ENCODE measurements around the gene ZFYVE28.

ZFYVE28 gene

DNA sequence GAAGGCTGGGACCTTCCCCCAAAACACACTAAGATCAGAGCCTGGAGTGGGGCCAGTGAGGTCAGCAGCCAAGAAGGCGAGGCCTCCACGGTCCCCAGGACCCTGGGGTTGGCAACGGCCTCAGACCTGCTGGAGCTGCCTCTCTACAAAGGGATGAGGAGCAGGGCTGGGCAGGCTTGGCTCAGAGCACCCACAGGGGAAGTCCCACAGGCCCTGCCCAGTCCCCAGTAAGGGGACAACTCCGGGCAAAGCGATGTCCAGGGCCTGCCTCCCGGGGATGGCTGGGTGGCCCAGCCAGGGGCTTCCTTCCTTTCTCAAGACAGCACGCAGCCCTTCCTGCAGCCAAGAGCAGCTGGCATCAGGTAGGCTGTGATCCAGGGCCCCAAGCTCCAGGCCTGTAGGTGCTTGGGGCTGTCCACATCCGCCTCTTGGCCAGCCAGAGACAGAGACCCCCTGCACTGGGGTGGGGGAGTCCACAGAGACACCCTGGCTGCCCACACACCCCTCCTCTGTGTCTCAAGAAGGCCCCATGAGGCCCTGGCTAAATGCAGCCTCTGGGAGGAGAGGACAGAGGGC is 162.2 kb downstream of the ZFYVE28 start:
- DNase-seq, result no peak

DNA sequence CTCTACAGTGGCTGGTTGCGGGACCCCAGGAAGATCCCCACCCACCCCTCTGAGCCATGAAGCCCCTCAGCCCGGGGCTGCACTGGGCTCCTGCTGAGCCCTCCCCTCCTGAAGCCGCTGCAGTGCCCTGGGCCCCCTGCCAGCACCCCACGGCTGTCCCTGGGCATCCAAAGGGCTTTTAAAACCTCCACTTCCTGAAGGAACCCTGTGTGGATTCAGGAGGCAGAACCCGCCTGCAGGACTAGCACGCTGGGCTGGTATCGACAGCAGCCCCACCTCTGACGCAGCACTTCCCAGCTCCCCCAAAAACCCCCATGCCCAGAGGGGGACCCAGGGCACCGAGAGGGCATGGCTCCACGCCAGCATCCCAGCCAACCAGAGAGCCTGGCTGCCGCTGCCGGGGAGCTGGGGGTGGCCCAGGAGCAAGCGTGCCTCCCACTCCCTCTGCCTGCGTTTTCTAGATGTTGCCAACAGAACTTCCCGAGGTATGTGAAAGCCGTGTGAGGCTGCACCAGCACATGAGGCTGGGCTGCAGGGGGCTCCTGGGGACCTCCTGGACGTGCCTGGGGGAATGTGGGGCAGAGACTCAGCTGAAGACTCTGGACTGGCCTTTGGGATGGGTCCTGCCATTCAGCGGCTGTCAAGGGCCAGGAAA is 162.8 kb downstream of the ZFYVE28 start:
- no peak for DNase-seq

DNA sequence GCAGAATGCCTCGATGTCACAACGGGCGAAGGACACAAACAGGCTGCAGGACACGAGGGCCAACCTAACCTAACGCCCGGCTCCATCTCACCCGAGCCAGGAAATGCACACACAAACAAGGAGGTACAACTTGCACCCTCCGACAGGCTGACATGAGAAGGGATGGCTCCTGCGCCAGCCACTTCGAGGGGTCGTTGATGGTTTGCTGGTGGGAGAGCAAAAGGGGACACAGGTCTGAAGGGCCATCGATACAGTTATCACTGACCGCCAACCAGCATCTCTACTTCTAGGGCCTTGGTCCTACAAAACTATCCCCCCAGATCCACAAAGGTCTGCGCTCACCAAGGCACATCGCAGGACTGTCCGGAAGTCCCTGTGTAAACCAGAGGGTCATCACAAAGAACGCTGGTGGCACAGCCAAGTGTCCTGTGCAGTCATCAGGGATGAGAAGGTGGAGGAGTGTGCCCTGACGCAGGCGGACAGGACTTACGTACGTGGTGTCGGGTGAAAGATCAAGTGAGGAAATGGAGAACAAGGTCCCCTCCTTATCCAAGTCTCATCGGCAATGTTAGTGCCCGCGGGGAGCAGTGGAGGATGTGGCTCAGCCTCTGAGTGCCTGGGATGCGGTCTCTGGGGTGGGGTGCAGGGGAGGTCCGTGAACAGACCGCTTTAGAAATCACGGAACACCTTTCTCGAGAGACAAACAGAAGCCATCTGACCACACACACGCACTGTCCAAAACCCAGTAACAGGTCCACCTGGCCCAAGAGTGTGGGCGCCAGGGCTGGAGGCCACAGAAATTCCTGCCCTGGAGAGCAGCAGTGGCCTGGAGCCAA is 163.6 kb downstream of the ZFYVE28 start:
- DNase-seq, result no peak

DNA sequence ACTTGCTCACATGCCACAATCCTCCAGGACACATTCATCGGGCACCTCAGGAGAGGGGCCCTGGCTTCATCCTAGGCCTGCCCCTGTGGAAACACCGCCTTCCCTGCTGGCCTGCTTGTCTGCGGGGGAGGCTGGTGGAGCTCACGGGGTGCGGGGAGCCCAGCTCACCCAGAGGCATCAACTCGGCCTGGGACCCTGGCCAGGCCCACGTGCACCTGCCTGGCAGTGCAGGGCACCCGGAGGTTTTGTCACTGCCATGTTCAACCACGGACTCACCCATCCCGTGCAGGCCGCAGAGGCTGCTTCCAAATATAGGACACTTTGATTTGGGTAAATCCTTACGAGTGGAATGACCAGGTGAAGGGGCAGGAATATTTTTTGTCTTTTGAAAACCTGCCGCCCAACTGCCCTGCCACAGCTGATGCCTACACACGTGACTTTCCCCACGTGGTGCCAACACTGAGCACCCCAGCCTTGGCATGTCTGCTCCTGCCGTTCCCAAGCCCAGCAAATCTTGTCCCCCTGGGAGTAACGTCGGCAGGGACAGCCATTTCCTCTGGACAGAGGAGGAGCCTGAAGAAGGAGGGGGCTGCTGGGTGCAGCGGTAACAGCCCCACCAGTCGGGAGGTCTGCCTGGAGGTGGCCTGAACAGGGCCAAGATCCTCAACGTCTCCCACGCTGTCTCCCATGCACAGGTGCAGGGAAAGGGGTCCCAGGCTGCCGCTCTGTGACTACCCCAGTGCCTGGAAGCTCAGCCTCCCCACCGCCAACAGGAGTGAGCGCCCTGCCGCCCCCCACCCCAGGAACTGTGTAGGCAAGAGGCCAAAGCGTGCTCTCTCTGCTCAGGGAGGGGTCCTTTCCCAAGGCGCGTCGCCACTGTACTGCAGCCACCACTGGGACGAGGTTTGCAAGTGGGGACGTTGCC is 165.0 kb downstream of the ZFYVE28 start:
- DNase-seq, result no peak

DNA sequence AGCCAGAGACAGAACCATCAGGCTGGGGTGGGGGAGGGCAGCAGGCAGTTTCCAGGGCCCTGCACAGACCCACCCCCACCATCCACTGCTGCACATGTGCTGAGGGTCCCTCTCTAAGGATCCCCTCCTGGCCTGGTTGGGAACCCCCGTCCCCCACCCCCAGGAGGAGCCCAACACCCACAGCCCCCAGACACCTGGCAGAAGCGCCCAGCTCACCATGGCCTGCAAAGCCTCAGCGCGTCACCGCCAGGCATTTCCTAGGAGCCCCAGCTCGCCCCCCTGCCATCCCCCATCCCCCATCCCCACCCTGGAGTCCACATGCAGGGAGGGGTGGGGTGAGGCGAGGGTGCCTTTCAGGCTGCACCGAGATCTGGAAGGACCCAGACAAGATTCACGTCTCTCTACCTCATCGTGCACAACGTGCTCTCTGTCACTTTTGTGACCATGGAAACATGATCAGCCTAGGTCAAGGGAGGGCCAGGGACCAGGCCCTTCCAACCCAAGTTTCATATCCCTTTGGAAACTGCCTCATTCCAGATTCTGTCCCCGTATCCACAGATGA is 165.8 kb downstream of the ZFYVE28 start:
- DNase-seq, result no peak

DNA sequence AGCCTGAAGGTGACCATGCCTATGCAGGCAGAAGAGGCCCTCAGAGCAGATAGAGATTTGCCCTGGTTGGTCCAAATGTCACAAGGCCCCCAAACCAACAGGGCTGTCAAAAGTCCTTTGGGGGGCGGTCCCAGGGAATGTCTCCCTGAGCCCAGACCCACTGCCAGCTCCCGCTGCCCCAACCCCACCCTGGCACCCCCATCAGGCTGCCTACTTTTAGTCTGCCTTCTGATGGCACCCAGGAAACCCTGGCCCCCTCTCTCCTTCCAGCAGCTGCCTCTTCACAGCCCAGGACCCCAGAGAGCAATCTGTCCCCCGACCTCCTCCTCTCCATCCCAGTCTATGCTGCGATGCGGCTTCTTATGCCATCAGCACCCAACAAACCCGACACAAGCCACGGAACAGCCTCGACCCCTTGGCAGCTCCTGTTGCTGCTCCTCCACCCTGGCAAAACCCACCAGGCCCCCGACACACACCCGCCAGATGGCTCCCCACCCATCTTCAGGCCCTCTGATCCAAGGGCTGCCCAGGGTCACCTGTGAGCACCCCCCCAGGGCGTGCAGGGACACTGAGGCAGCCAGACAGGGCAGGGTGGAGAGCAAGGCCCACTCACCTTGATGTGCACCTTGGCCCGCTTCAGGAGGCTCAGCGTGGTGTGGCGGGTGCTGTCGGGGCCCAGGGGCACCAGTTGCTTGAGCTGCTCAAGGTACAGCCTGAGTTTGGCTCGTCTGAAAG is 166.5 kb downstream of the ZFYVE28 start:
- DNase-seq, result no peak

DNA sequence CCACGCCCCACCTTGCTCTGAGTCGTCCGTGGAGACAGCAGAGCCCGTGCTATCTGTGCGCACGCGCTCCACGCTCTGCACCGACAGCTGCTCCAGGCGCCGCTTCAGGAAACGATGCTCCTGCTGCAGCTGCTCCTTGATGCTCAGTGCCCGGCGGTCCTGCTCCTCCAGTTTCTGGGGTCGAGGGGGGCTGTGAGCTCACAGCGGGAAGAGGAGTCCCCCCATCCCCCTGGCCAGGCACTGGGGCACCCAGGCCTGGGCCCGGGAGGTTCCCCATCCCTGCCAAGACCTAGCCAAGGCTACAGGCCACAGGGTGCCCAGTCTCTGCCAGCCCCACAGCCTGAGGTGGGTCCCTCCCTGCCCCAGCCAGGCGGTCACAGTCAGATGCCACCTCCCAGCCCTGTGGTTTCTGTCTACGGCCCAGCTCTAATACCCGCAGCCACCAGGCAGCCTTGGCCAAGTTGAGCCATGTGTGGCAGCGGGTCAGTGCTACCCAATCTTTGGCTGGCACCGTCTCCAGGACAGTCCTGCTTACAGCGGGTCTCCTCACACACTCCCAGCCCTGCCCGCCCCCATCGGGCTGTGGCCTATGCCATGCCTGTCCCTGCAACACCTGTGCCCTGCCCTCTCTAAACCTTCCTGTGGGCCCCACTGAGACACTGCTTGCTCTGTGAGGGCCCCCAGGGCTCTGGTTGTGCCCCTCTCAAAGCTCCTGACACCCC is 167.2 kb downstream of the ZFYVE28 start:
- no peak for DNase-seq

DNA sequence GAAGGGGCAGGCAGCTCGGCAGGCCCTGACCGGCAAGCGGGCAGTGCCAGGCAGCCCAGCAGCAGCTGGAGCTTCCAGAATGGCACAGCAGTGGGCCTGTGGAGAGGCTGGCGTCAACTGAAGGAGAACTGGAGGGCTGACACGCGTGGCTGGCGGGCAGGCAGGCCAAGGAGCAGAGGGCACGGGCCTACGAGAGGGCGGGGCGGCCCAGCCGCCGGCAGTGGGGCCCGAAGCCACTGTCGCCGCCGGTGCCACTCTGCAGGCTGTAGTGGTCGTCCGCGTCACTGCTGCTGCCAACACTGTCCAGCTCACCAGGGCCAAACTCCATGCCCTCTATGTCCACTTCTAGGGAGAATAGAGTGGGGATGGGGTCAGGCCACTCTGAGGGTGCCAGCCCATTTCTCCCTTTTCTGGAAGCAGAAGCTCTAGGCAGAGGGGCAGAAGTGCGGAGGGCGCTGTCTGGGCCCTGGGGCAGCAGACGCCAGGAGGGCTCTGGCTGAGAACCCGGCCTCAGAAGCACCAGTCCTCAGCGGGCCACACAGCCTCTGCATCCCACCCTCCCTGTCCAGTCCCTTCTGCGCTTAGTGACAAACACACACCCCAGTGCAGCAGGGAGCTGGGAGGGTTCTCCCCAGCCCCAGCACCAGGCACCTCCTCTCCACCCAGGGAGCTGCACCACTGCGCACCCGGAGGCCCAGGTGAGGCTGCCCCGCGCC is 167.9 kb downstream of the ZFYVE28 start:
- no peak for DNase-seq

DNA sequence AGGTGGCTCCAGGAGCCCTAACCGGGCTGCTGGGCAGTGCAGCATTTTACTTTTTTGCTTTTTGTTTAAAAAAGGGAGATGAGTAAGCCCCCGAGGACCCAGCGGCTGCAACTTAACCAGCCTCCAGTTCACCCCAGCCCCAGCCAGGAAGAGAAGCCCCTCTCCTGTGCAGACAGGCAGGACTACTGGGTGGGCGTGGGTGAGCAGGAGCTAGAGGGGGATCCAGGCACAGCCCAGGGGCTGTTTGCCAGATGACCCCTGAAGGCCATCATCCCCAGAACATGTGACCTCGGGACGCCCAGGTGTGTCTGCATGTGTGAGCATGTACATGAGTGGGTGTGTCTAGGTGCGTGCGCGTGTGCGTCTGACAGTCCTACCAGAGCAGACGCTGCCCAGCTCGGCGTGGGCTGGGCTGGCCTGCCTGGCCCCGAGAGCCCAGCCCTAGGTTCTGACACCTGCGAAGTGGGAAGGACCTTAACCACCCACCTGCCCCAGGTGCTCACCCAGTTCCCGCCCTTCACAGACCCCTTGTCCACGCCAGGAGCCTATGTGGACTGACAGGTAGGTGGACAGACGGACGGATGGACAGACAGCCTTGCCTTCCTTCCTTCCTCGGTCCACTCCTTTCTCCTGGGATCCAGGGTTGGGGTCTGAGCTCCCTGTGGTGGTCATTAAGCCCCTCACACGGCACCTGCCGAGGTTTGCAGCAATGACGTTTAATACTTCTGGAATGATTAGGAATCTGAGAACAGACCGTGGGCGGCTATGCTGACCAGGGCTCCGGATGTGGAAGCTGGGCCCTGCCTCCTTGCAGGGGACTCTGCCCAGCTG is 168.7 kb downstream of the ZFYVE28 start:
- DNase-seq, result no peak

DNA sequence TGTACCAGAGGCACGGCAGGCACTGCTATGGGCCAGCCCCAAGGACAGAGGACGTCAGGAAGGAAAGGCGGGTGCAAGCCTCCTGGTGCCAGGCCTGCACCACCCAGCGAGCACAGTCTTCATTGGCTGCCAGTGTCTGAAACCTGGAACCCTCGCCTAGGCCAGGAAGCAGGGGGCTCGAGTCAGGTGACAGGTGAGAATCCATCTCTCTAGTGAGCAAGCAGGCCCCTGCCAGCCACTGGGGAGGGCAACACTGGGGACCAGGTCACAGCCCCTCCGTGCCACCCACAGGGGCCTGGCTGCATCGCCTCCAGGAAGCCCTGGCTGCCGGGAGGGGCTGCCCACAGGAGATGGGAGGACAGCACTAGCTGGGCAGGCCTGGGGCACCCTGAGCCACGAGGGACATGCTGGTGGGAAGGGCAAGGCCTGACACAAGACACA is 169.6 kb downstream of the ZFYVE28 start:
- DNase-seq, result no peak

DNA sequence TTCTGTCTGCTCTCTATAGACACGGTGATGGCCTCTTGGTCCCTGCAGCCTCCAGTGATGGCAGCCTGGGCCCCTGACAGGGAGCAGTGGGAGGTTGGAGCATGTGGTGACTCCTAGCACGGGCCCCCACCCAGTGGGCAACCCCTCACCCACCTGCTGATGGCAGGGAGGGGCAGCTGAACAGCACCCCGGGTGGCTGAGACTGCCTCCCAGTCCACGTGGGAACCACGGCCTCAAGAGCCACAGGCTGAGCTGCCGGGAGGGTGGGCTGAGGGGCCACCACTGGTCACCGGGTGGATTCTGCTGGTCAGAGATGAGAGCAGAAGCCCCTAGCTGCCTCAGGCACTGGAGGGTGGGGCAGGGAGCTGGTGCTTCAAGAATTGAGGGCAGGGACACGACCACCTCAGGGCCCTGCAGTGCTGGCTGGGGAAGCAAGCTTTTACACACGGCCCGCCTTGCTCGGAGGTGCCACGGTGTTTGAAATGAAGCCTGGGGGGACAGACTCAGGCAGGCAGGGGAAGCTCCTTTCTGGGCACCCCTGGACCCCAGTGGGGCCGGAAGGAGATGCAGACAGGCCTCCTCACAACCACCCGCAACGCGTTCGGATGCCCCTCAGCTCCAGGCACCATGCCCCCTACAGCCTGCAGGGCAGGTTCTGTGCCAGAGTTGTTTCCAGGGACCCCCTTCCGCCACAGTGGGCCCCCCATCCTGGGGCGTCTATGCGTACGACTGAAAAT is 170.2 kb downstream of the ZFYVE28 start:
- no peak for DNase-seq

DNA sequence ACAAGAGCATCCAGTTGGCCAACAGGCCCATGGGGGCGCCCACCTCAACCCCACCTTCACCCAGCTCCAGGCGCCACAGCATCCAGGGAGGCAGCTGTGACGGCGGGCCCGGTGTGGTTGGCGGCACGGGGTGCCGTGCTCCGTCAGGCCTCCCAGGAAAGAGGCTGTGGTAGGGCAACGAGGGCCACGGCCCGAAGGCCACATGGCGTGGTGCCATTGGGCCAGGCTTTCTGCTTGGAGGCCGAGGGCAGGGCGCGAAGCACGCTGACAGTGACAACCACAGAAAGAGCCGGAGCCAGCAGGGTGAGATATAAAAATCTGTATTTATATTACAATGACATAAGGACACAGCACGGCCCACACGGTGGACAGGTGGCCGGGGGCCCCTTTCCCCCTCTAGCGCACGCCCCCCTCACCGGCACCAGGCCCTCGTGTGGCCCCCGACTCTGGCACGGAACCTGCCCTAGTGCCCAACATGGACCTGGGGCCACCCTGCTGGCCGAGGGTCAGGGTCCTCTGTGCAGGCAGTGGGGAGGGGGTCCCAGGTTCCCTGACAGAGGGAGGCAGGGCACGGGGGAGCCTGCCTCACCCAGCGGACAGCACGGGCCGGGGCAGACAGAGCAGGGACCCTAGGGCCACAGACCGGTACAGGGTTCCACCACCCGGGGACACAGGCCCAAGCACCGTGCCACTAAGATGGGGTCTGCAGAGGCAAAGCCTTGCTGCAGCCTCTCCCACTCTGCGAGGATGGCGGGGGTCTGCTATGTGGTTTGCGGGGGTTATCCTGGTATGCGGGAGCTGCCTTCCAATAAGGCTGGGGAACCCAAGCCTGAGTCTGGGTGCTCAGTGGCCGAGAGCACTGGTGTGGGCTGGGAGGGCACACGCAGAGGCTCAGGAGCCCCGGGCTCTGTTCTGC is 171.1 kb downstream of the ZFYVE28 start:
- DNase-seq, result no peak

DNA sequence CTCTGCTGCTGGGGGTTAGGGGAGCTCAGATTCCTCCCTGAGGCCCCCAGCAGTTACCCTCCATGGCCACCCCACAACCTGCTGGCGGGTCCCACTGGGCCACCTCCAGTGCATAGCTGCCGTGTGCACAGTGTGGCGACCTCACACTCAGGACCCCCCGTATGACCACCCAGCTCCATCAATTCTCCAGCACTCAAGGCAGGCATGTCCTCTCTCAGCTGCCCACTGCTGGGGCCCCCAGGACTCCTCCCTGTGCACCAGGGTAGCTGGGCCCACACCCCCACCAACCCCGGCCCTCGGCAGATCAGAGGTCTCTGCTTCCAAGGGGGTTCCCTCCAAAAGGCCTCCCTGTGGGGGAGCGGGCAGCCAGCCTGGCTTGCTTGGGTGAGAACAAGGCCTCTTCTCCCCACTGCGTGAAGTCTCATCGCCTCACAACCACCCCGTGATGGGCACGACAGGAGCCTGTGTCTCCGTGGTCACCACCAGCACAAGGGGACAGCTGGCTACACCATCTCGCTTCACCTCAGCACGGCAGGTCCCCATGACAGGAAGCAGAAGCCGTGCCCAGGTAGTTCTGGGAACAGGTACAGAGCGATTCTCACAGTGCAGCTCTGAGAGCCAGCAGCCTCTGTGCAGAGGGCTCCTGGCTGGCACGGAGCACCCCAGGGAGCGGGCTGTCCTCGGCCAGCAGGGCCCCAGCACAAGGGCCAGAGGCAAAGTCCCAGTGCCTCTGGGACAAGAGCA is 171.9 kb downstream of the ZFYVE28 start:
- no peak for DNase-seq

DNA sequence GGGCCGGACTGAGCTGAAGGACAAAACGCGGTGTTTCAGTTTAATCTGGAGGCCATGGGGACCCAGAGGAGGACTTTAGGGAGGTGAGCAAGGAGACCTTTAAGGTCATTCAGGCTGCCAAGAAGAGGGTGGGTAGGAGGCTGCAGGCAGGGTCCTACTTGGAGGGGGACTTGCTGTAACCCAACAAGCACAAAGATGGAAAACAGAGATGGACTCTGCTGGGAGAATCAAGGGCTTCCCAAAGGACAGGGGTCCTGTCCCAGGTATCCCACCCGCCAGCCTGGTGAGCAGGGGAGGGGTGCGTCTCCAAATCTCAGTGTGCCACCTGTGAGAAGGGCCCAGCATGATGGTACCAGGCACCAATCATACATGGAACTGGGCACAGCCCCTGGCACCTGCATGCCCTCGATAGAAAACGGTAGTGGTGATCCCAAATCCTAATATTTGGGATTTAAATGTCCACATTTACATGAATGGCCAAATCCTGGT is 172.6 kb downstream of the ZFYVE28 start:
- no peak for DNase-seq

DNA sequence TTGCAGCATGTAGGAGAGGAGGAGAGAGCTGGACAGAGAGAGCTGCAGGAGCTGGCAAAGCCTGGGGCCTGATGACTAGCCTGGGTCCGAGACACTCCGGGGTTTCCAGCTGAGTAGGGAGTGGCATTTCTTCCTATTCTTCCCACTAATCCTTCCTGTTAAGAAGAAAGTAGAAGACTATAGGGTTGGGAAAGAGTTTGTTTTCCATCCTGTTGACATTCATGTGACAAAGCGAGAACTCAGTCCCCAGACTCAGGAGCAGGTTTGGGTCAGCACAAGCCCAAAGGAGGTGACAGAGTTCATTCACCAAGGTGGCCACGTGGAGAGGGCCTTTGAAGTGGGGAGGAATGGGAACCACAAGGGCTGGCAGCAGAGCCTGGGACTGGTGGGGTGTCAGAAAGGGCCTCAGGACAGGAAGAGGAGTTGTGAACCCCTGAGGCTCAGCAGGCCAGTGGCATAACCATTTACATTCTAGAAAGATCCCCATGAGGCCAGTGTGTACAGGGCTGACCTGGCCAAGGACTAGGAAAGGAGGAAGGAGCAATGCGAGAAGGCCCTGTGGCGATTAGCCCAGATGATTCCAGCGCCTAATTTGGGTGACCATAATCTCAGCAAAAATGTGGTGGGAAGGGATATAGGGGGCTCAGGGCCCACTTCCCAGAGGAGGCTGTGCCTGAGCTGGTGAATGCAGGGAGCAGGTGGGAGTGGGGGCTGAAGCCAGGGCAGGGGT is 173.2 kb downstream of the ZFYVE28 start:
- DNase-seq, result no peak

All from NCI-H1436 (cell line).